Nucleus accumbens (tissue), 56 donors: ENCODE data around the gene MYBPHL.

Source experiments
- DNase-seq, 56 donors: peaks; one replicate each; lab custom pipeline; 2025; lab: John Stamatoyannopoulos, UW

MYBPHL gene

DNA sequence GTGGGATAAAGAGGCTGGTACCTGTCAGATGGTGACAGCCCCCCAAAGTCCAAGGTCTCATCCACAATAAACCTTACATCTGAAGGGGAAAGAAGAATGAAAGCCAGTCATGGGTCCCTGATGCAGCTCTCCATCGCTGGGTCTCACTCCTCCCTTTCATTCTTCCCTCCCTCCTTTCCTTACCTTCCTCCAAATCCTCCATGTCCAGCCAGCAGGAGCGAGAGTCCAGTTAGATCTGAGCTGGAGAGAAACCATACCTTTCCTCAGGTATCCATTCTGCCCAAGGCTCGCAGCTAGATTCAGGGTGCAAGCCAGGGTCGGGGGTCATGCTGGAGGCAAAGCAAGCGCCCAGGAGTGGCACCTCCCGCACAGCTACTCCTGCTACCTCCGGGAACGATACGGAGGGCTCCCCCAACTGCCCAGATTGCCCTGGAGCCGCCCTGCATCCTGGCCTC is 24.3 kb downstream of the MYBPHL start:
- DNase-seq, result no peak

DNA sequence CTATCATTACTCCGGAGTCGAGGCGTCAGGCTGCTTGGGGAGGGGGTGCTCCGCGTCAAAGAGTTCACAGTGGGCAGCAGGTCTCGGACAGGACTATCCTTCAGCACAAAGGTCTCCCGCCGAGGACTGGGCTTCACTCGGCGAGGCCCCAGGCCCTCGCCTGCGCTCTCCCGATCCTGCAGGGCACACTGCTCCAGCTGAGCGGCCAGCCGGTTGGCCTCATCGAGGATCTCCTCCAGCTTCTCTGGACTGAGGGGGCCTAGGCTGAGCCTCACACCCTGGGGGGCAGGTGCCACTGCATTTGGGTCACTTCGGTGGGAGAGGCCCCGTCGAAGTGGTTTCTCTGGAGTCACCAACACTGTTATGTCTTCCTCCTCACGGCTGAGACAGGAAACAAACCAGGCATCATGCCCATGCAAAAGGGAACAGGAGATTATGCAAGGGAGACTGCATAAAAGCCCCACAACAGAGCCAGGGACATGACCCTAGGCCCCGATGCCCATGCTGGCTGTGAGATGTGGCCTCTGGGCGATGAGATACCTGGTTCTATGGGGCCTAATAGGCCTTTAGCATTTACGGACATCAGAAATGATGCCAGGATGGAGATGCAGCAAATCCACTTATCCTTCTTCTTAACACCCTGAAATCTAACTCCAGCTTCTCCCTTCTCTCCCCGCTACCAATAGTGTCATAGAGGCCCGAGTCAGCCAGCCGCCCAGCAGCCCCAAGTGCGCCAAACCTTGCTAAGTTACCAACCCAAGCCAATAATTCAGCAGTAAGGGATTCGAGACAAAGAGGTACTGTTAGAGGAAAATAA is 24.9 kb downstream of the MYBPHL start:
- peak in 7 of 56 donors; percentile 14 to 59 (median 40) for DNase-seq

DNA sequence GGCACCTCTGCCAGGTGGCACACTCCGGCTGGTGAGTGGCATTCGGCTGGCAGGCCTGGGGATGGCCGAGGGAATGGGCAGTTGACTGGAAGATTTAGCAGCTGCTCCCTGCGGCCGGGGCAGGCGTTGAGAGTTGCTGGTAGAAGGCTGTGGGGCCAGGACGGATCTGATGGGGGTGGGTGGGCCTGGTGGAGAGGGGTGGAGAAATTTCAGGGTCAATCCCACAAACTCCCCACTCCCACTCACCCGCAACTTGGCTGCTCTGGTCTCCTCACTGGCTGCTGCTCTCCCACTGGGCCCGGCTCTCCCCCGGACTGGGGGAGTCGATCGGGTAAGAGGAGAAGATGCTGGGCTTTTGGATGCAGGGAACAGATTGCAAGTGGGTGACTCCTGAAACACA is 25.9 kb downstream of the MYBPHL start:
- no peak for DNase-seq

DNA sequence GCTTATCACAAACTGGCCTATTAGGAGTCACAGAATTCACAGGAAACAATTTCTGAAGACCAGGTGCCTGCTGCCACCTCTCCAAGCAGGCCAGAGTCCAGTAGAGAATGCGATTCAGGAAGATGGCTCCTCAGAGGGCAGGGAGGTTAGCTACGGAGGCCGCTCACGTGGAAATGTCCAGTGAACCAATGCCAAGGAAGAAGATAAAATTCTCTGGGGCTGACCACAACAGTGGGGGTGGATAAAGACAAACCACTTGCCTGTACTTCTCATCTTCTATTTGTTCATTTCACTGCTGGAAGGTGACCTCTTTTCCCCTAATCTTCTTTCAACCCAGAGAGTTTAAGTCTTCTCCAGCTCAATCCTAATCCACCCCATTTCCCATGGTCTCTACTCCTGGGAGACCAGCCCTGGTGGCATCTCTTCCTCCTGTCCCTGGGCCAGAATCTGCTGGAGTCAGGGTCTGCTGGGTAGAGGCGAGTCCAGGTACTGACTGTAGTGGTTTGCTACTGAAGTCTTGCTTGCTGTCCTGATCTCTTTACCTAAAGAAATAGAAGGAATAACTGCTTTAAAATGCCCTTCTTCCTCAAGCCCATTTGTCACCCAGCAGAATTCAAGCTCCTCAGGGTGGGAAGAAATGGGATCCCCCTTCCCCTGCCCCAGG is 27.1 kb downstream of the MYBPHL start:
- DNase-seq, result no peak

DNA sequence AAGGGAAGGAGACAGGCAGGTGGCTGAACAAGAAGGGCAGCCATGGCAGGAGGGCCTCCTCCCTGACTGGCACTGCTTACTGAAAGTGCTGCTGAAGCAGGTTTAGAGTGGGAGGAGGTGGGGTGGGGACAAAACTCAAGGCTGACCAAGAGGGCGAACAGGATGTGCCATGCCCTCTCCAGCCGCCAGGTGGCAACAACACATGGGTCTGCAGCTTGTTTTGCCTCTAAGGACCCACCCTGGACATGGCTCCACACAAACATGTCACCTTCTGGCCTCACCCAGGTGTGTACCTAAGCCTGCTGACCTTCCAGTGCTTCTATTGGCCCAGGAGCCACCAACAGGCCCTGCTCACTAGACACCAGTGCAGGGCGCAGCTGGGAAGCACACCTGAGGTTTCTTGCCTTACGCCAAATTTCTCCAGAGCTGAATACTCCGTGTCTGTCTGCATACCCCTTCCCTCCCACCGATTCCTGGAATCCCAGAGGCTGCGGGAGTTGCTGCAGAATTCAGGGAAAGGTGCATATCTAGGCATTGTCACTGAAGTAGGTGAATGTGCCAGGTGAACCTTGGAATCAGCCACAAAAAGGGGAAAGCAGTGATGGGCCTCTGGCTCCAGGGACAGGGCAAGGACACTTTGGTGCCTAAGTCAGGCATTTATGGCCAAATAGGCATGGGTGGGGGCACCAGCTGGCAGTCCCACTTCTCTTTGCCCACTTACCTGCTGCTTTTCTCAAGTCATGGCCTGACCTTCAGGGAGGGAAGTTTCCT is 29.2 kb downstream of the MYBPHL start:
- peak in 50 of 56 donors; percentile 24 to 88 (median 64) for DNase-seq

DNA sequence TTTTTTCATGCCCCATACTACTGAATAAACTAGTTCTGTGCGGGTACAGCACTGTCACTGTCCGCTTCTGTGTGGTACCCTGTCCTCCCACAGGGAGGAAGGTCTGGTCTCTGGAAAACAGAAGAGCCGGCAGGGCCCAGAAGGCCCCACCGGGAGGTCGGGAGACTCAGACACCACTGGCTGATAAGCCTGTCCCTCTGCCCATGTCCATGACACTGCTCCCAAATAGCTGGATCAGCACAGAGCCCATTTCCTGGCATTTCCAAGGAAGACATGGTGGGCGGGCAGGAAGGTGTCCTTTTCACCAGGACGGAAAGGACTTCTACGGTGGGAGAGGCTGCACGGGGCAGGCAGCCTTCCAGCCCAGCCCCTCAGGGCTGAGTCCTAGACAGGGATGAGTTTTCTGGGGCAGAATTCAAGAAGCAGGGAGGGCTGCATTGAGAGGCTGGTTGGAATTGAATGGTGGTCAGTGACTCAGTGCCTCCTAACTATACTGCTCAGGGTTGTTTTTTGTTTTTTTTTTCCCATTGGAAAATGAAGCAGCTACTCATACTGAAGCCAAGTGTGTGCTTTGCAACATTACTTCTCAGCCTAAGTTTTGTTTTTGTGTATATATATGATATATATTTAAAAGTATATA is 31.0 kb downstream of the MYBPHL start:
- DNase-seq, result no peak

DNA sequence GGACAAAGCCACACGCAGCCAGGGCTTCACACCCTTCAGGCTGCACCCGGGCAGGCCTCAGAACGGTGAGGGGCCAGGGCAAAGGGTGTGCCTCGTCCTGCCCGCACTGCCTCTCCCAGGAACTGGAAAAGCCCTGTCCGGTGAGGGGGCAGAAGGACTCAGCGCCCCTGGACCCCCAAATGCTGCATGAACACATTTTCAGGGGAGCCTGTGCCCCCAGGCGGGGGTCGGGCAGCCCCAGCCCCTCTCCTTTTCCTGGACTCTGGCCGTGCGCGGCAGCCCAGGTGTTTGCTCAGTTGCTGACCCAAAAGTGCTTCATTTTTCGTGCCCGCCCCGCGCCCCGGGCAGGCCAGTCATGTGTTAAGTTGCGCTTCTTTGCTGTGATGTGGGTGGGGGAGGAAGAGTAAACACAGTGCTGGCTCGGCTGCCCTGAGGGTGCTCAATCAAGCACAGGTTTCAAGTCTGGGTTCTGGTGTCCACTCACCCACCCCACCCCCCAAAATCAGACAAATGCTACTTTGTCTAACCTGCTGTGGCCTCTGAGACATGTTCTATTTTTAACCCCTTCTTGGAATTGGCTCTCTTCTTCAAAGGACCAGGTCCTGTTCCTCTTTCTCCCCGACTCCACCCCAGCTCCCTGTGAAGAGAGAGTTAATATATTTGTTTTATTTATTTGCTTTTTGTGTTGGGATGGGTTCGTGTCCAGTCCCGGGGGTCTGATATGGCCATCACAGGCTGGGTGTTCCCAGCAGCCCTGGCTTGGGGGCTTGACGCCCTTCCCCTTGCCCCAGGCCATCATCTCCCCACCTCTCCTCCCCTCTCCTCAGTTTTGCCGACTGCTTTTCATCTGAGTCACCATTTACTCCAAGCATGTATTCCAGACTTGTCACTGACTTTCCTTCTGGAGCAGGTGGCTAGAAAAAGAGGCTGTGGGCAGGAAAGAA is 32.0 kb downstream of the MYBPHL start:
- peak in 4 of 56 donors; percentile 24 to 35 (median 26) for DNase-seq

DNA sequence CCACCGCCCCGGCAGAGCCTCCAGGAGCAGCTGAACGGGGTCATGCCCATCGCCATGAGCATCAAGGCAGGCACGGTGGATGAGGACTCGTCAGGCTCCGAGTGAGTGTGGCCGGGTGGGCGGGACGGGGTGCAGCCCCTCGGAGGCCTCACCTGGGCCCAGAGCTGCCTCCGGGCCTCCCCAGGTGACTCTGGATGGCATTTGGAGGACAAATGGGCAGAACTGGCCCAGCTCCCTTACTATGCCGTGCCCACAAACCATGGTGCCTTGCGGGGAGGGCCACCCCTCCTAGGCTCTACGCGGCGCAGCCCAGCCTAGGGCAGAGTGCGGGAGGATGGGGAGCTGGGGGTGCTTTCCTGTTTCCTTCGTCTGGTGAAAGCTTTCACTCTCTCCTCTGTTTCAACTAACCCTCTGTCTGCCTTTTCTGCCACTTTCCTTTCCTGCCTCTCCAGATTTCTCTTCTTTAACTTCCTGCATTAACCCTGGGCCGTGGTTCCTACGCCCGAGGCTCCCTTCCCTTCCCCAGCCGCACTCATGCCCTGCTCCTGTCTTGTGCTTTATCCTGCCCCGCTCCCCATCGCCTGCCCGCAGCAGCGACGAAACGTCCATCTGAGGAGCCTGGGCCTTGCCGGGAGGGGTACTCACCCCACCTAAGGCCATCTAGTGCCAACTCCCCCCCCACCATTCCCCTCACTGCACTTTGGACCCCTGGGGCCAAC is 33.1 kb downstream of the MYBPHL start:
- DNase-seq, result no peak

DNA sequence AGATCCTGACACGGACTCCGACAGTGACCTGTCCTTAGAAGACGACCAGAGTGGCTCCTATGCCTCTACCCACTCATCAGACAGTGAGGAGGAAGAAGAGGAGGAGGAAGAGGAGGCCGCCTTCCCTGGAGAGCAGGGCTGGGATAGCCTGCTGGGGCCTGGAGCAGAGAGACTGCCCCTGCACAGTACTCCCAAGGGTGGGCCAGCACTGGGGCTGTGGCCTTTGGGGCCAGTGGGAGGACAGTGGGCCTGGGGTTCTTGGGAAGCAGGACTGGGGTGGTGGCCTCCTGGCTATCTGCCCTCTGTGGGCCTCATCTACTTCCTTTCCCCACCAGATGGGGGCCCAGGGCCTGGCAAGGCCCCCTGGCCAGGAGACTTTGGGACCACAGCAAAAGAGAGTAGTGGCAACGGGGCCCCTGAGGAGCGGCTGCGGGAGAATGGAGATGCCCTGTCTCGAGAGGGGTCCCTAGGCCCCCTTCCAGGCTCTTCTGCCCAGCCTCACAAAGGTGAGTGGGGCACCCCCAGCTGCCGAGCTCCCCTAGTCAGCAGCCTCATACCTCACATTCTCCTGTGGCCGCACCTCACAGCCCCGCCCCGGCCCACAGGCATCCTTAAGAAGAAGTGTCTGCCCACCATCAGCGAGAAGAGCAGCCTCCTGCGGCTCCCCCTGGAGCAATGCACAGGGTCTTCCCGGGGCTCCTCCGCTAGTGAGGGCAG is 33.8 kb downstream of the MYBPHL start:
- DNase-seq, result no peak

DNA sequence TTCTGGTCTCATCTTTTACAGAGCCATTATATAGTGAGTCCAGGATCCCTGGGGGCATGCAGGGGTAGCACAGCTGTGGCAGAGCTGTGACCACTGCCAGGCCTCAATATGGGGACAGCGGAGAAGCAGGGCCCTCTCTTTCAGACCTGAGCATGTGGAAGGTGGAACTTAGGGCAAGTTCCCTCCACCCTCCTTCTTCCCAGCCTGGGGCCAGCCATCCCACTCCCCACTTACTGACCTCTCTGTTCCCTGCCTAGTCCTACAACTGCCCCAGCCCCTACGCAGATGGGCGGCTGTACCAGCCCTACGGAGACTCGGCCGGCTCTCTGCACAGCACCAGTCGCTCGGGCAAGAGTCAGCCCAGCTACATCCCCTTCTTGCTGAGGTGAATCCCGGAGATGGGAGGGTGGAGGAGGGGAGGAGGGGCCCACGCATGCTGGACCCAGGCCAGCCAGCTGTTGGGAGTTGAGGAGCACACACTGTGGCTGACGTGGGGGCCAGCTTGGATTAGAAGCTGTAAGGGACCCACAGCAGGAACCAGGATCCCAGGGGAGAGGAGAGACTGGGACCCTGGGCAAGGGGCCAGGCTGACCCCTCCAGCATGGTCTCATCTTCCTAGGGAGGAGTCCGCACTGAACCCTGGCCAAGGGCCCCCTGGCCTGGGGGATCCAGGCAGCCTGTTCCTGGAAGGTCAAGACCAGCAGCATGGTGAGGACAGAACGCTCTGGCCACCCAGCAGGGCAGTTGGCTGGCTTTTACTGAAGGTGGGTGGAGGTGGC is 34.6 kb downstream of the MYBPHL start:
- DNase-seq, result no peak

DNA sequence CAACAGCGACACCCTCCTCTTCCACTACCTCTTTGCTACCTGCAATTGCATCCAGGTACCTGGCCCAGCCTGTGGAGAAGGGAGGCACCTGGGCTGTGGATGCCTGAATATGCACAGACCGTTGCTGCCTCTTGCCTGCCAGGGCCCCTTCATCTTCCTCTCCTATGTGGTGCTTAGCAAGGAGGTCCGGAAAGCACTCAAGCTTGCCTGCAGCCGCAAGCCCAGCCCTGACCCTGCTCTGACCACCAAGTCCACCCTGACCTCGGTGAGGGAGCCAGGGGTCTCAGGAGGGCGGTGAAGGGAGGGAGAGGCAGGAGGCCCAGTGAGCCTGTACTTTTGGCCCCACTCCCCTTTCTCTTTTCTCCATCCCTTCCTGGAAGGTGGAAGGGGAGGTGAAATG is 35.4 kb downstream of the MYBPHL start:
- DNase-seq, result no peak

DNA sequence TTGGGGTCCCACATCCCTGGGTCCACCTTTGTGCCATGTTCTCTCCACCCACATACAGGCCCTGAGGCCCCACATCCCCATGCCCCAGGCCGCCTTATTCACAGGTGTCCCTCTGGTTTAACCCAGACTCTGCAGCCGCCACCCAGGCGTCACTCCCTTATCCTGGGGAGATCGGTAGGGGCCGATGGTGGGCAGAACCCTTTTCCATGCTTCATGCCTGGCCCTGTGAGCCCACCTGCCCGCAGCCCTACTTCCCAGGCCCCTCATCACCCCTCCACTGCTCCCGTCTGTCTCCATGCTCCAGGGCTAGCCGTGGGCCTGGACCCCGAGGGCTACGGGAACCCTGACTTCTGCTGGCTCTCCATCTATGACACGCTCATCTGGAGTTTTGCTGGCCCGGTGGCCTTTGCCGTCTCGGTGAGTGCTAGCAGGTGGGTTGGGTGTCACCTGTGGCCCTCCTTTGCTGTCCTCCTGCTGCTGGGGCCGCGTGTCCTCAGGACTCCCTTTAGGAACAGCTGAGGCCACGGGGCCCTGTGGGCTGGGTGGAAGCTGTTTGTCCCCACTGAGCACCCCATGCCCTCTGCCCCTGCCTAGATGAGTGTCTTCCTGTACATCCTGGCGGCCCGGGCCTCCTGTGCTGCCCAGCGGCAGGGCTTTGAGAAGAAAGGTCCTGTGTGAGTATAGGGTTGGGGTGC is 36.0 kb downstream of the MYBPHL start:
- DNase-seq, result no peak

DNA sequence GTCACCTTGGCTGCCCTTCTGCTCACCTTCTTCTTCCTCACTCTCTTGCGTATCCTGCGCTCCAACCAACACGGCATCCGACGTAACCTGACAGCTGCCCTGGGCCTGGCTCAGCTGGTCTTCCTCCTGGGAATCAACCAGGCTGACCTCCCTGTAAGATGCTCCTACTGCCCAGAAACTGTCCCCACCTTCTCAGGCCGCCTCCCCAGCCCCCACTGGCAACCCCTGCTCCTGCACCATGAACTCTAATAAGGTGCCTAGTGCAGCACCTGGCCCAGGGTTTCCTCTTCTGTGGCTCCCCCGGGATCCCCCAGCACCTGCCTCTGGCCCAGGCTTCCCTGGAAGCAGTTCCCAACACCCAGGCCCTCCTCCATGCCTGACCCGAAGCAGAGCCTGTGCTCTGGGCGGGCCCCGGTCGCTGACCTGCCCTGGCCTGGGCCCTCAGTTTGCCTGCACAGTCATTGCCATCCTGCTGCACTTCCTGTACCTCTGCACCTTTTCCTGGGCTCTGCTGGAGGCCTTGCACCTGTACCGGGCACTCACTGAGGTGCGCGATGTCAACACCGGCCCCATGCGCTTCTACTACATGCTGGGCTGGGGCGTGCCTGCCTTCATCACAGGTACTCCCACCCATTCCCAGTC is 36.7 kb downstream of the MYBPHL start:
- DNase-seq, result no peak

DNA sequence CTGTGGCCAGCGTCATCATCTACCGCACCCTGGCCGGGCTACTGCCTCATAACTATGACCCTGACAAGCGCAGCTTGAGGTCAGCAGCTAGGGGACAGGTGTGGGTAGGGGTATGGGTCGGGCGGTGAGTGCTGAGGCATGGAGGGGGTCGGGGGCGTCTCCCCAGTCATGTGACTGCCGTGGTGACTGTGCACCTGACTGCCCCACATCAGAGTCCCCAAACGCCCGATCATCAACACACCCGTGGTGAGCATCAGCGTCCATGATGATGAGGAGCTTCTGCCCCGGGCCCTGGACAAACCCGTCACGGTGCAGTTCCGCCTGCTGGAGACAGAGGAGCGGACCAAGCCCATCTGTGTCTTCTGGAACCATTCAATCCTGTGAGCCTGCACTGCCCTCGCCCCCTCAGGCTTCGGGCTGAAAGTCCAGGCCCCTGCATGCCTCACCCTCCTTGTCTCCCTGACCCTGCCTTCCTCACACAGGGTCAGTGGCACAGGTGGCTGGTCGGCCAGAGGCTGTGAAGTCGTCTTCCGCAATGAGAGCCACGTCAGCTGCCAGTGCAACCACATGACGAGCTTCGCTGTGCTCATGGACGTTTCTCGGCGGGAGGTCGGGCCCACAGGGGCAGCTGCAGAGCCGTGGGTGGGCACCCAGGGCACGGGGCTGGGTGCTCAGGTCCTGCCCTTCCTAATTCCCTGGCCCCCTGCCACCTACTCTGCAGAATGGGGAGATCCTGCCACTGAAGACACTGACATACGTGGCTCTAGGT is 37.4 kb downstream of the MYBPHL start:
- DNase-seq, result no peak

DNA sequence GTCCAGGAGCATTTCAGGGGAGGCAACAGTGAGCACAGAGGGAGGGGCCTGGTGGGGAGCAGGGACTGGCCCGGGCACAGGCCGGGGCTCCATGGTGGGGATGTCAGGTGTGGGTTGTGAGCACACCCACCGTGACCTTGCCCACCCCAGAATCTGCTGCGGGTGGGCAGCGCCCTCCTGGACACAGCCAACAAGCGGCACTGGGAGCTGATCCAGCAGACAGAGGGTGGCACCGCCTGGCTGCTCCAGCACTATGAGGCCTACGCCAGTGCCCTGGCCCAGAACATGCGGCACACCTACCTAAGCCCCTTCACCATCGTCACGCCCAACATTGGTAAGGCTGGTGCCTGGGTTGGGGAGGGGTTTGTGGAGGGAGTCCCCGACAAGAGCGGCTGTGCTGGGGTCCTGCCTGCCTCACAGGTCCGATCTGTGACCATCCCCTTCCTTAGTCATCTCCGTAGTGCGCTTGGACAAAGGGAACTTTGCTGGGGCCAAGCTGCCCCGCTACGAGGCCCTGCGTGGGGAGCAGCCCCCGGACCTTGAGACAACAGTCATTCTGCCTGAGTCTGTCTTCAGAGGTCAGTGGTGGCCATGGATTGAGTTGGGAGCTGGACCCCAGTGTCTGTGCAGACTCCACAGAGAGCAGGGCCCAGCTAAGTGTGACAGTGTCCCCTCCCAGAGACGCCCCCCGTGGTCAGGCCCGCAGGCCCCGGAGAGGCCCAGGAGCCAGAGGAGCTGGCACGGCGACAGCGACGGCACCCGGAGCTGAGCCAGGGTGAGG is 38.2 kb downstream of the MYBPHL start:
- DNase-seq, result peak in 5 of 56 donors; percentile 29 to 49 (median 36)
